ENCODE data around the gene UBE2E2. TPM values are rescaled to one million over a fixed set of nuclear protein-coding genes. Genes with fewer than 3 reads are reported as not detected.

UBE2E2 gene
- total and polyA plus RNA-seq, 2 of the 13 experiments (the other 11 are each of a cell fraction or from before 2014, with no cell fraction given), result 0.77 to 1.5 TPM

DNA sequence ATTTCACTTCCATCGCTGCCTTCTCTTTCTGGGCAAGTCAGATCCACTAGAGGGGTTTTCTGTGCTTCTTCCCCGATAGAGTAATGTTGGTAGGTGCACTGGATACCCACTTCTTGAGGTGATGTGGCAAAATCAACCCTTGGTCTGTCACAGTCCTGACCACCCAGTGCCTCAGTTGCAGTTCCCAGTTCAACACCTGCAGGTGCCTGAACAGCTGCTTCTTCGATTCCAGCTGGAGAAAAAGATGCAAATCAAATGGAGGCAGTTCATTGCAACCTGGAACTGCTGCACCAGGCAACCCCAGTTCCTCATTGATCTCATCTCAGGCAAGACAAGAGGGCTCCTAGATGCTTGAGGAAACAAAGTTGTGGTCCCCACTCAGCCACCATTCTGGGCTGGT, 186.6 kb downstream of the UBE2E2 start (continued):
- TF ChIP-seq, protein P1, sequence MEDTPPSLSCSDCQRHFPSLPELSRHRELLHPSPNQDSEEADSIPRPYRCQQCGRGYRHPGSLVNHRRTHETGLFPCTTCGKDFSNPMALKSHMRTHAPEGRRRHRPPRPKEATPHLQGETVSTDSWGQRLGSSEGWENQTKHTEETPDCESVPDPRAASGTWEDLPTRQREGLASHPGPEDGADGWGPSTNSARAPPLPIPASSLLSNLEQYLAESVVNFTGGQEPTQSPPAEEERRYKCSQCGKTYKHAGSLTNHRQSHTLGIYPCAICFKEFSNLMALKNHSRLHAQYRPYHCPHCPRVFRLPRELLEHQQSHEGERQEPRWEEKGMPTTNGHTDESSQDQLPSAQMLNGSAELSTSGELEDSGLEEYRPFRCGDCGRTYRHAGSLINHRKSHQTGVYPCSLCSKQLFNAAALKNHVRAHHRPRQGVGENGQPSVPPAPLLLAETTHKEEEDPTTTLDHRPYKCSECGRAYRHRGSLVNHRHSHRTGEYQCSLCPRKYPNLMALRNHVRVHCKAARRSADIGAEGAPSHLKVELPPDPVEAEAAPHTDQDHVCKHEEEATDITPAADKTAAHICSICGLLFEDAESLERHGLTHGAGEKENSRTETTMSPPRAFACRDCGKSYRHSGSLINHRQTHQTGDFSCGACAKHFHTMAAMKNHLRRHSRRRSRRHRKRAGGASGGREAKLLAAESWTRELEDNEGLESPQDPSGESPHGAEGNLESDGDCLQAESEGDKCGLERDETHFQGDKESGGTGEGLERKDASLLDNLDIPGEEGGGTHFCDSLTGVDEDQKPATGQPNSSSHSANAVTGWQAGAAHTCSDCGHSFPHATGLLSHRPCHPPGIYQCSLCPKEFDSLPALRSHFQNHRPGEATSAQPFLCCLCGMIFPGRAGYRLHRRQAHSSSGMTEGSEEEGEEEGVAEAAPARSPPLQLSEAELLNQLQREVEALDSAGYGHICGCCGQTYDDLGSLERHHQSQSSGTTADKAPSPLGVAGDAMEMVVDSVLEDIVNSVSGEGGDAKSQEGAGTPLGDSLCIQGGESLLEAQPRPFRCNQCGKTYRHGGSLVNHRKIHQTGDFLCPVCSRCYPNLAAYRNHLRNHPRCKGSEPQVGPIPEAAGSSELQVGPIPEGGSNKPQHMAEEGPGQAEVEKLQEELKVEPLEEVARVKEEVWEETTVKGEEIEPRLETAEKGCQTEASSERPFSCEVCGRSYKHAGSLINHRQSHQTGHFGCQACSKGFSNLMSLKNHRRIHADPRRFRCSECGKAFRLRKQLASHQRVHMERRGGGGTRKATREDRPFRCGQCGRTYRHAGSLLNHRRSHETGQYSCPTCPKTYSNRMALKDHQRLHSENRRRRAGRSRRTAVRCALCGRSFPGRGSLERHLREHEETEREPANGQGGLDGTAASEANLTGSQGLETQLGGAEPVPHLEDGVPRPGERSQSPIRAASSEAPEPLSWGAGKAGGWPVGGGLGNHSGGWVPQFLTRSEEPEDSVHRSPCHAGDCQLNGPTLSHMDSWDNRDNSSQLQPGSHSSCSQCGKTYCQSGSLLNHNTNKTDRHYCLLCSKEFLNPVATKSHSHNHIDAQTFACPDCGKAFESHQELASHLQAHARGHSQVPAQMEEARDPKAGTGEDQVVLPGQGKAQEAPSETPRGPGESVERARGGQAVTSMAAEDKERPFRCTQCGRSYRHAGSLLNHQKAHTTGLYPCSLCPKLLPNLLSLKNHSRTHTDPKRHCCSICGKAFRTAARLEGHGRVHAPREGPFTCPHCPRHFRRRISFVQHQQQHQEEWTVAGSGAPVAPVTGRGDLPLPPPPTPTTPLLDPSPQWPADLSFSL (CRISPR knock-in tag; IDR thresholded peaks at IDR 0.05), result no peak
- TF ChIP-seq, protein P2, sequence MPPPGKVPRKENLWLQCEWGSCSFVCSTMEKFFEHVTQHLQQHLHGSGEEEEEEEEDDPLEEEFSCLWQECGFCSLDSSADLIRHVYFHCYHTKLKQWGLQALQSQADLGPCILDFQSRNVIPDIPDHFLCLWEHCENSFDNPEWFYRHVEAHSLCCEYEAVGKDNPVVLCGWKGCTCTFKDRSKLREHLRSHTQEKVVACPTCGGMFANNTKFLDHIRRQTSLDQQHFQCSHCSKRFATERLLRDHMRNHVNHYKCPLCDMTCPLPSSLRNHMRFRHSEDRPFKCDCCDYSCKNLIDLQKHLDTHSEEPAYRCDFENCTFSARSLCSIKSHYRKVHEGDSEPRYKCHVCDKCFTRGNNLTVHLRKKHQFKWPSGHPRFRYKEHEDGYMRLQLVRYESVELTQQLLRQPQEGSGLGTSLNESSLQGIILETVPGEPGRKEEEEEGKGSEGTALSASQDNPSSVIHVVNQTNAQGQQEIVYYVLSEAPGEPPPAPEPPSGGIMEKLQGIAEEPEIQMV (CRISPR knock-in tag; IDR thresholded peaks at IDR 0.05; ENCODE audit: low read depth), result no peak

DNA sequence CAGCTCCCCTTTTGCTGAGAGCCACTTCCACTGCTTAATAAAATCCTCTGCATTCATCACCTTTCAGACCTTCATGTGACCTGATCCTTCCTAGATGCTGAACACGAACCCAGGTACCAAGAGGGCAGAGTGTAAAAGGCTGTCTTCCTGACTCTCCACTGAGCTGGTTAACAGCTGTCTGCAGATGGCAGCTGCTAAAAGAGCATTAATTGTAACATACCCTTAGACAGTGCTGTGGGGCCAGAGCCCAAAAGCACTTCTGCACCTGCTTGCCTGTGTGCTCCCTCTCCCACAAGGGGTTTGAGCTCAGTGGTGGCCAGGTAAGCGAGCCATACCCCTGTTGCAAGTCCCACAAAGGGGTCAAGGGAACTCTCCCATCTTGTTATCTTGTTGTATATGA, 187.3 kb downstream of the UBE2E2 start:
- BruUV-seq (replicated peaks), result no TSS peak
- ChIA-PET POLR2A (no interaction called here), CTCF (ENCODE audit: low intra/inter-chr PET ratio, low total read pairs) (no interaction called here)
- 13% methylated on average over 2 of the region's 2 CpGs for WGBS (ENCODE audit: low lambda C conversion rate)
- no peaks in the 10 kb centered on the region for H4K20me1 ChIP-seq (ENCODE audit: insufficient read depth, low read length)
- in situ Hi-C loops (cut with HindIII; ENCODE audit: extremely low pct_ligation_motif_present, low pct_unique_long_range_greater_than_20kb) (no loop called here), intact Hi-C loops (cut with micrococcal nuclease; ENCODE audit: unreplicated experiment) (no loop called here)
- no peak overlapping the region for H3K9ac ChIP-seq (ENCODE audit: insufficient read depth, low read depth, low read length)
- no peaks in the 10 kb centered on the region for H3K79me2 ChIP-seq (ENCODE audit: insufficient read depth, low read length)
- DNase-seq (ENCODE audit: low spot score) (no peak), ATAC-seq (no peak), FAIRE-seq (no peak)
- H2AFZ ChIP-seq (ENCODE audit: low read length), result no peak overlapping the region
- no peaks in the 10 kb centered on the region for H3K4me1 ChIP-seq (ENCODE audit: insufficient read depth, low read length)
- no peak overlapping the region for H3K4me2 ChIP-seq (ENCODE audit: low read depth, low read length)
- no peaks in the 10 kb centered on the region for H3K27me3 ChIP-seq (ENCODE audit: control insufficient read depth in 1 of 2, insufficient read depth in 2 of 2, low read length in 2 of 2)
- H3K27ac ChIP-seq (ENCODE audit: extremely low read length, insufficient read depth, low read length), result no peak overlapping the region
- H3K4me3 ChIP-seq (replicated peaks in 1 of 3; ENCODE audit: insufficient read depth in 1 of 3, low read depth in 2 of 3, low read length in 3 of 3), result no peak overlapping the region
- H3K9me3 ChIP-seq (ENCODE audit: low read length), result no peaks in the 10 kb centered on the region
- no peaks in the 10 kb centered on the region for H3K36me3 ChIP-seq (replicated peaks in 1 of 2; ENCODE audit: control insufficient read depth in 1 of 2, insufficient read depth in 2 of 2, low read length in 2 of 2)
- TF ChIP-seq, protein P3, sequence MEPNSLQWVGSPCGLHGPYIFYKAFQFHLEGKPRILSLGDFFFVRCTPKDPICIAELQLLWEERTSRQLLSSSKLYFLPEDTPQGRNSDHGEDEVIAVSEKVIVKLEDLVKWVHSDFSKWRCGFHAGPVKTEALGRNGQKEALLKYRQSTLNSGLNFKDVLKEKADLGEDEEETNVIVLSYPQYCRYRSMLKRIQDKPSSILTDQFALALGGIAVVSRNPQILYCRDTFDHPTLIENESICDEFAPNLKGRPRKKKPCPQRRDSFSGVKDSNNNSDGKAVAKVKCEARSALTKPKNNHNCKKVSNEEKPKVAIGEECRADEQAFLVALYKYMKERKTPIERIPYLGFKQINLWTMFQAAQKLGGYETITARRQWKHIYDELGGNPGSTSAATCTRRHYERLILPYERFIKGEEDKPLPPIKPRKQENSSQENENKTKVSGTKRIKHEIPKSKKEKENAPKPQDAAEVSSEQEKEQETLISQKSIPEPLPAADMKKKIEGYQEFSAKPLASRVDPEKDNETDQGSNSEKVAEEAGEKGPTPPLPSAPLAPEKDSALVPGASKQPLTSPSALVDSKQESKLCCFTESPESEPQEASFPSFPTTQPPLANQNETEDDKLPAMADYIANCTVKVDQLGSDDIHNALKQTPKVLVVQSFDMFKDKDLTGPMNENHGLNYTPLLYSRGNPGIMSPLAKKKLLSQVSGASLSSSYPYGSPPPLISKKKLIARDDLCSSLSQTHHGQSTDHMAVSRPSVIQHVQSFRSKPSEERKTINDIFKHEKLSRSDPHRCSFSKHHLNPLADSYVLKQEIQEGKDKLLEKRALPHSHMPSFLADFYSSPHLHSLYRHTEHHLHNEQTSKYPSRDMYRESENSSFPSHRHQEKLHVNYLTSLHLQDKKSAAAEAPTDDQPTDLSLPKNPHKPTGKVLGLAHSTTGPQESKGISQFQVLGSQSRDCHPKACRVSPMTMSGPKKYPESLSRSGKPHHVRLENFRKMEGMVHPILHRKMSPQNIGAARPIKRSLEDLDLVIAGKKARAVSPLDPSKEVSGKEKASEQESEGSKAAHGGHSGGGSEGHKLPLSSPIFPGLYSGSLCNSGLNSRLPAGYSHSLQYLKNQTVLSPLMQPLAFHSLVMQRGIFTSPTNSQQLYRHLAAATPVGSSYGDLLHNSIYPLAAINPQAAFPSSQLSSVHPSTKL (CRISPR knock-in tag; IDR thresholded peaks at IDR 0.05), result no peak
- TF ChIP-seq EP300 (IDR thresholded peaks at IDR 0.05; ENCODE audit: low read depth in 2 of 2, low read length in 2 of 2) (no peak), EP300 (CRISPR knock-in tag; IDR thresholded peaks at IDR 0.05; ENCODE audit: borderline replicate concordance) (no peak), JDP2 (CRISPR knock-in tag; IDR thresholded peaks at IDR 0.05; ENCODE audit: borderline replicate concordance) (no peak), RBM39 (IDR thresholded peaks at IDR 0.05; ENCODE audit: low read depth, low read length, poor library complexity, severe bottlenecking) (no peak), ZKSCAN8 (CRISPR knock-in tag; IDR thresholded peaks at IDR 0.05; ENCODE audit: borderline replicate concordance) (no peak)
- TF ChIP-seq, protein P4, sequence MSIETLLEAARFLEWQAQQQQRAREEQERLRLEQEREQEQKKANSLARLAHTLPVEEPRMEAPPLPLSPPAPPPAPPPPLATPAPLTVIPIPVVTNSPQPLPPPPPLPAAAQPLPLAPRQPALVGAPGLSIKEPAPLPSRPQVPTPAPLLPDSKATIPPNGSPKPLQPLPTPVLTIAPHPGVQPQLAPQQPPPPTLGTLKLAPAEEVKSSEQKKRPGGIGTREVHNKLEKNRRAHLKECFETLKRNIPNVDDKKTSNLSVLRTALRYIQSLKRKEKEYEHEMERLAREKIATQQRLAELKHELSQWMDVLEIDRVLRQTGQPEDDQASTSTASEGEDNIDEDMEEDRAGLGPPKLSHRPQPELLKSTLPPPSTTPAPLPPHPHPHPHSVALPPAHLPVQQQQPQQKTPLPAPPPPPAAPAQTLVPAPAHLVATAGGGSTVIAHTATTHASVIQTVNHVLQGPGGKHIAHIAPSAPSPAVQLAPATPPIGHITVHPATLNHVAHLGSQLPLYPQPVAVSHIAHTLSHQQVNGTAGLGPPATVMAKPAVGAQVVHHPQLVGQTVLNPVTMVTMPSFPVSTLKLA (IDR thresholded peaks at IDR 0.05), result no peak

All from HepG2 (cell line).